Activated CD8-positive, alpha-beta memory T cell treated with anti-CD3 and anti-CD28 coated beads, Interleukin-2, amount 50 U/mL, for 1 hour (primary cell): ENCODE measurements around the gene PDZK1IP1.
"Not testable (repeated sequence)": the region's sequence is repeated elsewhere in the genome, so short reads cannot be mapped to it uniquely, and the experiment has no call there.

Experiments
- DNase-seq: peaks from one replicate; pipeline ENCODE4 v3.0.0-alpha.2; 2020; ENCODE audit errors: extremely low read depth

PDZK1IP1 gene

DNA sequence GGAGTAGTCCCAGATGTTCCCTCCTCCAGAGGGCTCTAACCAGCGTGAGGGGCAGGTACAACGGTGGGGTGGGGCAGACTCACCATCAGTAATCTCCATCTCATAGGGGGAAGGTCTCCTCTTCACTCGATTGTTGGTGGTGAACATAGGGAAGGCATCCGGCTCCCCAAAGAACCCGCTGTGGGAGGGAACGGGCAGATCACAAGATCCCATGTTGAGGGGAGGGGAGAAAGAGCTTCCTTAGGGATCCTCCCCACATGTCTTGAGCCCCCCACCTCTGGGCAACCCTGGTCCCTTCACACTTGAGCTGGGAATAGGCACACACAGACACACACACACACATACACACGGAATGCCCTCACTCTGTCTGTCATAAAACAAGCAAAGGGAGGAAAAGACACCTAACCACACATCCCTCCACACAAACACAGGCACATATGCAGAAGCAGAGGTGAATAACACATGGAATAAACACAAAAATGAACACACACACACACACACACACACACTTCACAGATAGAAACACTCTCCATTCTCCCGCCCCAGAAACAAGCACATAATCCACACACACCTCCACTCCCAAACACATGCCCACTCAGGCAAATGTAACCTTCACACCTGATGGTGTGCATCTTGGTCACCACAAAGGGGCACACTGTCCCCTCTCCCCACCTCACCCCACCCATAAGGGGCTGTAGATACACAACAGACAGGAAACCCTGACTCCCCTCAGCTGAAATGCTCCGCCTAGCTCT lies 34.3 kb upstream of the PDZK1IP1 start:
- DNase-seq: no peak

DNA sequence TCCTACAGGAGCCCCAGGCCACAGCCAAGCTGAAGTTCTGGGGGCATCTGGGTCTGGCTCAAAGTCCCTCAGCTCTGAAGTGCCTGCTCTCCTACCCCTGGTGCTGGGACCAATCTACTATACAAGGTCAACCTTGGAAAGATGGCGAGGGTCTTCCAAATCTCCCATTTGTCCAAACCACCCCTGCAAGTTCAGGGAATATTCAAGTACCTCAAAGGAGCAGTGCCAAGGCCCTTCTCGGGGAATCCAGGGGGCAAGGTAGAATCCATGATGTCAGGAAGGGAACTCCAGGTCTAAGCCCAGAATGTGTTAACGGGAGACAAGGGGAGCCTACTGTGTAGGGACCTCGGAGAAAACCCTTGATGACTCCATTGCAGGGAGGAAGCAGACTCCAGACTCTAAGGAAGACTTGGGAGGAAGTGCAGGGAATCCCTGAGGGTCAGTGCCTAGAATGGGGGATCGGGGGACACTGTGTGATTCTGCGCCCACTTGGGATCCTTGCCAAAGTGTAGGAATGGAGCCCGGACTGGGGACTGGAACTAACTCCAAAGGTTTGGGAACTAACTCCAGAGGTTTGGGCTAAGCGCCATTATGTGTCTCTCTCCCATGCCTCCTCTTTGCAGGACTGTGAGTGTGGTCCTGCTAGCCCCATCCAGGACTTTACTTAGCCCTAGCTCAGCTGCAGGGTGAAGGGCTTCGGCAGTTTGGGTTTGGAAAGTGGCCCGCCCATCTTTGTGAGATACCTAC lies 33.5 kb upstream of the PDZK1IP1 start:
- DNase-seq: no peak

DNA sequence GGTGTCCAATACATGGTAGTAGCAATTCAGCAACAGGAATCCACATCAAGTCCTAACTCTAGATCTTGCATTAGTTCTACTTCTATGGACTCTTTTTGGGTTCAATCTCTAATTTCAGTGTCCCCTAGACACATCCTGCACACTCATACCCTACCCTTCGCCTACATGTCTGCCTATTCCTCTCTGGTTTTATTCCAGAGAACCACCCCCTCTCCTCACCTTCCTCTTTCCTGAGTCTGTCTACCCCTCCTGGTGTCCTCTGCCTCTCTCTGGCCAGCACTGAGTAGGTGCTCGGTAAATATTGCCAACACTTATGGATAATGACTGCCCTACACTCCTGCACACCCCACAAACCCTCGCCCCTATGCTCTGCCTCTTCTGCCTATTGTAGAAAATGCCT lies 32.6 kb upstream of the PDZK1IP1 start:
- no peak for DNase-seq

DNA sequence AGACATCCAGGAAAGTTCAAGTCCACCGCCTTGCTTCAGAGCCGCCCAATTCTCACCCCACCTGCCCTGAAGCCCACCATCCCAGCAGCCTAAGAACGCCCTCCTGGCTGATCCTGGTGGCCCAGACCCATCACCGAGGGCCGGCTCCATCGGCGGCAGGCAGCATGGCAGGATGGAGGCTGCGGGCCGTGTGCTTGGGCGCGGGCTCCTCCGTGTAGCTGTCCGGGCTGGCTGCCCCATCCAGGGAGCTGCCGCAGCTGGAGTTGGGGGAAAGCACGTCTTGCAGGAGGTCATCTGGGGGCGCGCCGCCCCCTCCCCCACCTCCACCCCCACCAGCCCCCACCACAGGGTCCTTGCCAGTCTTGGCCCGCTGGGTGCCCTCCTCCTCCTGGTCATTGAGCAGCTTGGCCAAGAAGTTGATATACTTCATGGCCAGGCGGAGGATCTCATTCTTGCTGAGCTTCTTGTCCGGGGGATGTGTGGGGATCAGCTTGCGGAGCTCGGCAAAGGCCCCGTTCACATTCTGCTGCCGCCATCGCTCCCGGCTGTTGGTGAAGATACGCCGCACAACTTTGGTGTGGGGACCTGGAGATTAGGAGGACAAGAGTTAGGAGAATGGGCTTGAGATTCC lies 29.9 kb upstream of the PDZK1IP1 start:
- no peak for DNase-seq

DNA sequence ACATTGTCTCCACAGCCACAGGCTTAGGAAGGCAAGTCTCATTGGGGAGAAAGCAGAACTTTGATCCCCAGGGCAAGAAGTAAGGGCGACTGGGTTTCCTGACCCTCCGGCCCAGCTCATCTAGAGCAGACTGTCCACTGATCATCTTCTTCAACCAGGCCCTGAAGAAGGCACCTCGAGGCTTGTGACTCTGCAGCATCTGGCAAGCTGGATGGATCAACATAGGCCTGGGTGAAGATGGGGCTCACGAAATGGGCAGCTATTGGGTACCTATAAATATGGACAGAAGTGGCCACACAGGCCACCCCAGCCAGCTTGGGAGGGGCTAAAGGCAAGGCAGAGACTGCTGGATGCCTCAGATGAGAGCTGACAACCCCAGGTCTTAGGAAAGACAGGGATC lies 29.2 kb upstream of the PDZK1IP1 start:
- no peak for DNase-seq

DNA sequence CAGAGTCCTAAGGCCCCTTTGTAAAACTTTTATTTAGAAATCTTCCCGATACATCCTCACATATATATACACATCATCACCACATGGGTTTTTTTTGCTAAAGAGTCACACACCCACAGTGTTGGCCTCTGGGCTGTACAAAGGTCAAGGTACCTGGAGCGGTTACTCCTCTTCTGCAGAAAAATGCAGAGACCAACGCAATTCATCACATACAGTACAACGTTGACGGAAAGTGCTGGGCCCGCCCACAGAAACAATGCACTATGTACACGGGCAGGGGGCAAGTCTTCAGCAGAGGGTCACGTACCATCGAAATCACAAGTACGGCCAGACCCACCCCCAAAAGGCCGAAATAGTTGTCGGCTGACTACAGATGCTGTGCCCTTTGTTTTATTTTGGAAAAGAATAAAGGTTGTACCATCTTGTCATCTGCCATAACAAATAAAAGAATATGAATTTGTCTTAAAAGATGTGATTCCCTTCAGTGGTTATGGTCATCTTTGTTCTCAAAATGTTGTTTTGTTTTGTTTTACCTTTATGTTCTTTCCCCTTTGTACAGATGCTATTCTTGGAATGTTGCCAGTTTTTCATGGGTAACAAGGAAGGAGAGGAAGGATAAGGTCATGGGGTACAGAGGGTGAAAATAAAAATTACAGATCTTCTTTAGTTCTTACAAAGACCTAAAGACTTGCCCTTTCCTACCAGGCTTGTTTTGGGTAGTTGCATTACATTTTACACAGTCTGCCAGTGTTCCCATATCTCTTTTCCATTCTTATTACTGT lies 26.6 kb upstream of the PDZK1IP1 start:
- no peak for DNase-seq

DNA sequence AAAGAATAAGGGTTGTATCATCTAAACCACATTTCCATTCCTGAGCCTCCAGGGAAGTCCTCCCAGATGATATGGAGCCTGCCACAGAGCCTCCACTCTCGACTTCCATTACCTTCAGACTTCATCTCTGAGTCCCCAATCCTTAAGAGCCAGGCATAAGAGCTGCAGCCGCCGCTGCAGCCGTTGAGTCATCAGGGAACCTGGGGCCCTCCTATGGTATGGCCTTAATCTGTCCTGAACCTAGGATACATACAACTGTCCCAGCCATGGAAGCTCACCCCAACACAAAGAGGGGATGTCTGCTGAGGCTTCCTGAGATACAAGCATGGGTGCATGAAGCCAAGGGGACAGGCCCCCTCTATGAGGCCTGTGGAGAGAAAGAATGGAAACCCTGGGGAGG lies 25.9 kb upstream of the PDZK1IP1 start:
- no peak for DNase-seq

DNA sequence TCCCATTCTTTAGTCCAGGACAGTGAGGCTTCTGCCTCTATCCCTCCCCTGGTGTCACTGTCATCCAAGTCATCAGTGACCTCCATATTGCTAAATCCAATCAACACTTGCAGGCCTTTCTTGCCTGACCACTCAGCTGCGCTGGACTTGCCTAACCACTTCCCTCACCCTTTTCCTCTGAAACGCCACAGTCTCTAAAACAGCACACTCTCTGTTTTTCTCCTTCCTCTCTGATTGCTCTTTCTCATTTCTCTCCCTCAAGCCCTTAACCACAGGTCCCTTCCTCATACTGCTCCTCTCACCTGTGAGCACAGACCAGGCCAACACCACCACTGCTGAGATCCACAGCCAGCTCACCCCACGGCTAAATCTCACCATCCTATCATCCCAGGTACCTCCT lies 24.7 kb upstream of the PDZK1IP1 start:
- DNase-seq: no peak

DNA sequence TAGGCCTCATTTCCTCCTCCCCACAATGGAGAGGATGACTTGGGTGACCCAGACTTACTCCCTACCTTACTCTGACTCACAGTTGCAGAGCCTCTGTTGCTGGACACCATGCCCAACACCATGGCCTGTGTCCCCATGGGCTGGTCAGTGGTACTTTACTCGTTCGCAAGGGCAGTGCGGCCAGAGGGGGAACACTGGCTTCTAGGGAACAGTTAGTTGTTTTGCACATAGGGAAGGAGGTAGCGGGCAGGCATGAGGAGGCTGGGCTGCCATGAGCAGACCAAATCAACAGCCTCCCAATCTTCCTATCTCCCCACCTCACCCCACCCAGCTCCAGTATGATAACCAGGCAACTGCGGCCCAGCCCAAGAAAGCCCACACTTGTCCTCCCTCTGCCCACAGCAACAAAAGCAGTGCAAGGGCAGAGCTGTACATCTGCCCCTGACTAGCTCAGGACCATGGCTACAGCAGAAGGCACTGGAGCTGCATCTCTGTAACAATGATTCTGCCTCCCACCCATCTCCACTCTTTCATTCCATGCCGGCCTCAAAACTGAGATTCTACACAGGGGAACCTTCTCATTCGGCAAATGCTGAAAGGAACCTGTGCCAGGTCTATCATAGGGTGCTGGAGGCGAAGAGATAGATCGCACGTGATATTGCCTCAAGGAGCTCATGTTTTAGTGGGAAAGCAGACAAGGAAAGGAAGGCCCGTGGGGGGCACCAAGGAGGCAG lies 23.6 kb upstream of the PDZK1IP1 start:
- DNase-seq: no peak

DNA sequence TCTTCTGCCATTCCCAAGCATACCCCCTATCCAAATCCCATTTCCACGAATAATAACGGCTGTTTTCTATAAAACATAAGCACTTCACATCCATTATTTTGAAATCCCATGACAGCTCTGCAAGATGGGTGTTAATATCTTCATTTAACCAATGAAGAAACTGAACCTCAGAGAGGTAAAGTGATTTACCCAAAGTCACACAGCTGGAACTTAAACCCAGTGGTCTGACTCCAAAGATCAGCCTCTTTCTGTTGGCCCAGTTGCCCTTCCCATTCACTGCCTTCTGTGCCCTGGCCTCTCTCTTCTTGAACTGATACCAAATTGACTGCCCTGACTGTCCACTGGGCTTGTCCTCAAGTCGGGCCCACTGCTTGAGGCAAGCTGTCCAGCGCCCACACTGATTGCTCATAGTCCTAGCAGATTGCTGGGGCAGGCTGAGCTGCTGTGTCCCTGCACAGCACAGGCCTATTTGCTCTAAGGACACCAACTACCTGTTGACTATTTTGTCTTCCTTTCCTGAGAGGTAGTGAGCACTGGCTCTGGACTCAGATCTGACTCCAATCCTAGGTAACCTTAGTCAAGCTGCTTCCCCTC lies 22.9 kb upstream of the PDZK1IP1 start:
- DNase-seq: no peak

DNA sequence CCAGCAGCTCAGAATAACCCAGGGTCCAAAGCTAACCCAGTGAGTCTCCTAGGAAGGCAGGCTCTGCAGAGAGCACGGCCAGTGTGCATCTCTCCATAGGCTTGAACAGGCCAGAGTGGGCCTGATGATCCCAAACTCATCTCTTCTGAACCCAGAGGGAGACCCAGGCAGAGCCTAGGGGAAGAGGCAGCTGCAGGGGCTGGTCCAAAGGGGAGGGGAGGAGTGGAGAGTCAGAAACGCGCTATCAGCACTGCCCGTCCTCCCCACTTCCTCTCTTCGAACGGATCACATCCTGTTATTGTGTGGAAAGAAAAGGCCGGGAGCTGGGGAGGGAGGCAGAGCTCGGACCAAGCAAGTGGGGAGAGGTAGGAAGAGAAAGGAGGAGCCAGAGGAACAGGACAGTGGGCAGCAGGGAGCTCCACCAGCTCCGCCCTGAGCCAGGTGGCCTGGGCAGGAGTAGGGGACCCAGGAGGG lies 22.0 kb upstream of the PDZK1IP1 start:
- no peak for DNase-seq

DNA sequence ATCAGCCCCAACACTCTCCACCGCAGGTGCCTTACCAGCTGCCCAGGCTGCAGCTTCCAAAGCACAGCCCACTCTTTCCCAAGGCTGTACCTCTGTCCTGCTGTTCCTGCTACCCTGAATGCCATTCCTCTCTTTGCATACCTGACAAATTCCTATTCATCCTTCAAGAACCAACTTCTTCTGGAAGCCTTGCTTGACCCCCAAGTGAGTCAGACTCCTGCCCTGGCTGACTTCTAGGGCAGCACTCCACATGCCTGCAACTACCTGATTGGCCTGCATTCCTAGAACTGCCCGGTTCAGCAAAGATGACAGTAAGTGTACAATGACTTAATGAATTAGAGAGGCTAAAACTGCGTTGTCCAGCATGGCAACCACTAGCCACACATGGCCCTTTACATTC lies 20.8 kb upstream of the PDZK1IP1 start:
- no peak for DNase-seq

DNA sequence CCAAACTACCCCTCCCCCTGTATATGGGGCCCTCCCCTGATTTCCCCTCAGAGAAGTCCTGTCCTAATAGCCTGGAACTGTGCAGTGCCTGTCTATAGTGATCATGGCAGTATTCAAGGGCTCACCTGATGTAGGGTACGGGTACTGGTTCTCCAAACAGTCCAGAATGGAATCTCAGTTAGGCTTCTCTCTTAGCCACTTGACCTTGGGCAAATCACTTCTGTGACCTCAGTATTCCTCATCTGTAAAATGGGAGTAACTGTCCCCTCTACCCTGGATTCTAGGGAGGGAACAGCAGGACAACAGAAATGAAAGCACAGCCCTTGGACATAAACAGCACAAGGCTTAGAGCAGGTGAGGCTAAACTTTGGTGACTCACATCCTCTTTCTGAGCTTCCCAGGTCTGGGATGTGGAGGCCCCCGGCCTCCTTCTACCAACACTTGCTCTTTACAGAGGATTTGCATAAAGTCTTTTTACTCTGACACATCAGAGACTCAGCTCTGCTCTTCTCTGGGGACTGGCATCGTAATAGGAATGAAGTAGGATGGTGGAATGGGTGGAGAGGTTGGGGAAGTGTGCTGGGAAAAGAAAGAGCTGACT lies 20.0 kb upstream of the PDZK1IP1 start:
- no peak for DNase-seq

DNA sequence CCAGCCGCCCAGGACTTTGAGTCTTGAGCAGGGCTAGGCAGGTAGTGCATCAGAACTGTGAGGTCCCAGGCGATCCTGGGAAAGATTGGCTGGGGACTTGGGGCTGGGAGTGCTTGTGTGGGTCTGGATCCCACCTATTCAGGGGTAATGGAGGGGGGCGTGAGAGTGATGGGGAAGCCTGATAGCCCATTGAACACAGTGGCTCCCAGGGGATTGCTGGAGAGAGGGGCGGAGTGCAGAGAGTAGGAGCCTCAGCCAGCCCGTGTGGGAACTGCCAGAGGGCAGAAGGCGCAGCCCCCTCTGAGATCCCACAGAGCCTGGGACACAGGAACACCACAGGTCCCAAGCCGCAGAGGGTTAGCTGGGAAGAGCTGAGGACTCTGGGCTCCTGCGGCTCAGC lies 19.3 kb upstream of the PDZK1IP1 start:
- DNase-seq: no peak

DNA sequence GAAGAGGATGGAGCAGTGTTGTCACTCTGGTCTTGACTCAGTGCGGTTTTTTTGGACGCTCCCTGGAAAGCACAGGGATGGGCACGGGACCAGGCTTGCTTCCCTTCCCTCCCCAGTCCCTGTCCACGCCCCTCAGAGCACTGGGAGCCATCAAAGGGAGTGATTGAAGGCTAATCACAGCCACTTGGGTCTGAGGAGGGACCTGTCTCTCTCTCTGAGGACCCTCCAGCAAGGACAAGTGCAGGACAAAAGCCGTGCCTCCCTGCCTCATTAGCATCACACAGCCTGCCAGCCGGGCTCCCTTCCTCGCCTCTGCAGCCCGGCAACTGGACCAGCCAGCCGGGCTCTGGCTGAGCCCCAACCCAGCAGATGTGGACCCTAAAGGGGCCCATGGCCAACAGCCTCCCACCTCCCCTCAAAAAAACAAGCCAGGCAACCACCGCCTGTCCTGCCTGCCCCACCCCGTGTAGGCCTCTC lies 18.6 kb upstream of the PDZK1IP1 start:
- no peak for DNase-seq

DNA sequence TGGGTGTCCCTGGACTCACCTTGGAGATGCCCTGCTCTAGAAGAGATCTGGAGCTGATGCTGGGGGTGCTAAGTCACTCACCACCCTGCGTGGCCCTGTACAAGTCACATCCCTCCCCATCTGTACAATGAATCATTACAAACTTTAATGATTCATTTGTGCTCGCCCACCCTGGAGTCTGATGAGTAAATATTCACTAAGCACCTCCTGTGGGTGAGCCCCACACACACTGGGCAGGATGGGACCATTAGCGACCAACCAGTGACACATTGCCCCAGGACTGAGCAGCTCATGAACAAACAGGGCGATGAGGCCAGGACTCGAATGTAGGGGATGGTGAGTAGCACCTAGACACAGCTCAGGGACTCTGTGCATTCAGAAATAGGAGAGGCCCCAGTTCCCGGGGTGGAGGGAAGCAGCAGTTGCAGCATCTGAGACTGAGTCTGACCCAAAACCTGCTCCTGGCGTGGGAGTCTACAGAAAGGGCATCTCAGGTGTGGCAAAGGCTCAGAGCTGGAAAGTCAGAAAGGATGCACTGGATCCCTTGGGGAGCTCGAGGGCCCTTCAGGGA lies 18.1 kb upstream of the PDZK1IP1 start:
- DNase-seq: no peak

DNA sequence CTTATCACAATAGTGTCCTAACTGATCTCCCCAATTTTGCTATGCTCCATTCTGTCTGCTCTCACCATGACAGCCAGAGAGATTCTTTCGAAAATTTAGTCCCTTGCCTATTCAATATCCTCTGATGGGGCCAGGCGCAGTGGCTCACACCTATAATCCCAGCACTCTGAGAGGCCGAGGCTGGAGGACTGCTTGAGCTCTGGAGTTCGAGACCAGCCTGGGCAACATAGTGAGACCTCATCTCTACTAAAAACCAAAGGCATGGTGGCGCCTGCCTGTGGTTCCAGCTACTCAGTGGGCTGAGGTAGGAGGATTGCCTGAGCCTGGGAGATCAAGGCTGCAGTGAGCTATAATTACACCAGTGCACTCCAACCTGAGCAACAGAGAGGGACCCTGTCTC lies 16.1 kb upstream of the PDZK1IP1 start:
- DNase-seq: no peak

DNA sequence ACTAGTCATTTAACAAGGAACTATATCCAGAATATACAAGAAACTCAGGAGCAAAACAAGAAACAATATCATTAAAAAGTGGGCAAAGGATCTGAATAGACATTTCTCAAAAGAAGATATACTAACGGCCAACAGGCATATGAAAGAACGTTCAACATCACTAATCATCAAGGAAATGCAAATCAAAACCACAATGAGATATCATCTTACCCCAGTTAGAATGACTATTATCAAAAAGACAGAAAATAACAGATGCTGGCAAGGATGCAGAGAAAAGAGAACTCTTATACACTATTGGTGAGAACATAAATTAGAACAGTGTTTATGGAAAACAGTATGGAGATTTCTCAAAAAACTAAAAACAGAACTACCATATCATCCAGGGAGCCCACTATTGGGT lies 13.7 kb upstream of the PDZK1IP1 start:
- not testable (repeated sequence) for DNase-seq

DNA sequence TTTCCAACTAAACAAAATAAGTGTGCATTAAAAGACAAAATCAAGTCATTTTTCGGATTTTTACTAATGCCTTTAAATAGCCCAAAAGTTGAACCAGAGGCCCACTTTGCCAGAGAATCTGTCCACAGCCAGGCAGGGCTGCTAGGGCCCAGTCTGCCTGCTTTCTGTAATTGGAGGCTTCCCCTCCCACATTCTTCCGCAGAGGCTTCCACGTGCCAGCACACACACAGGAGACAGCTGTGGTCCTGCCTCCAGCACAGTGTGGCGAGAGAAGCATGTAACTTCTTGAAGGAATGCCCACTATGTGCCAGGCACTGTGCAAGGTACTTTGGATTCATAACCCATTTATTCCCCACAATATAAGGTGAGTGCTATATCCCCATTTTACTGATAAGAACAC lies 11.3 kb upstream of the PDZK1IP1 start:
- DNase-seq: no peak

DNA sequence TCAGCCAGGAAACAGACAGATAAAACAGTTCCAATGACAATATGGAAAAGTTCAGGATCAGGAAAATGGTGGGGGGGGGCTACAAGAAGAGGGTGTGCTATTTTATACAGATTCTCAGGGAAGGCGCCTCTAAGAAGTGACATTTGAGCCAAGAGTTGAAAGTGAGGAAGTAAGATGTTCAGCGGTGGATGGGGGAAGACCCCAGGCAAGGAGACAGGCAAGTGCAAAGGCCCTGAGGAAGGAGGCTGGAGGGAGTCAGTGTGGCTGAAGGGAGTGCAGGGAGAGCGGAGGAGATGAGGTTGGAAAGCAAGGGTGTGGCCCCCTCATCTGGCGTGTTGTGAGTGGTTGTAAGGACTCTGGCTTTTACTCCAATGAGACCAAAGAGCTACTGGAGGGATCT lies 8.4 kb upstream of the PDZK1IP1 start:
- DNase-seq: no peak
